DMS53 treated with DMSO at 0.1 percent for 48 hours (cell line): Measurements from ENCODE around the gene KCTD14.
A peak's percentile ranks its signal among the peaks of the same experiment; 100 is the strongest.
"Not testable (repeated sequence)": the region's sequence is repeated elsewhere in the genome, so short reads cannot be mapped to it uniquely, and the experiment has no call there.

ENCODE experiments used
- DNase-seq: peaks from one replicate; lab custom pipeline; 2025; ENCODE audit not compliant: unreplicated experiment; lab: John Stamatoyannopoulos, UW

Gene KCTD14

GRCh38 chr11:78025378-78025777 lies 2.3 kb upstream of the KCTD14 start:
- no peak for DNase-seq

DNA sequence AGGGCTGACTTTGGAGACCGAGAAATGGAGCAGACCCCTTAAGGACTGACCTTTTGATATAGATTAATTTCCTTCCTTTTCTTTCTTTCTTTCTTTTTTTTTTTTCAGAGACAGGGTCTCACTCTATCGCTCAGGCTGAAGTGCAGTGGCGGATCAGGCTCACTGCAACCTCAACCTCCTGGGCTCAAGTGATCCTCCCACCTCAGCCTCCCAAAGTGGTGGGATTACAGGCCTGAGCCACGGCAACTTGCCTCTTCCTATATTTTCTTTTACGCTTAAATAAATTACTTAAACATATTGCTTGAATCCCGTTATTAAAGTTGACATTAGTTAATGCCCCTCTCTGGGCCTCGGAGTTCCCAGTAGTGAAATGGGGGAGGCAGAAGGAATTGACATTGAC lies 350 bp upstream of the KCTD14 start:
- DNase-seq, result no peak

DNA sequence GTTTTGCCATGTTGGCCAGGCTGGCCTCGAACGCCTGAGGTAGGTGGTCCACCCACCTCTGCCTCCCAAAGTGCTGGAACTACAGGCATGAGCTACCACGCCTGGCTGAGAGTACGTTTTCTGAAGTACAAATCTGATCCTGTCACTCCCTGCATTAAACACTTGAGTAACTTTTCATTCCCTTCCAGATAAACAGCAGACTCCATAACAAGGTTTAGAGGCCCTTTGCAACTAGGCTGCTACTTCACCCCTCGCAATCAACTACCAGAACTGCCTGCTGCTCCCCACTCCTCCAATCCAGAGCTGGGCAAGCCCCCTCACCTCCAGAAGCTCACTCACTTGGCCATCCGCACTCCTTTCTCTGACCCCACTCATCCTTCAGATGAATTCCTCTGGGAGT lies 1.5 kb downstream of the KCTD14 start:
- DNase-seq, result no peak

DNA sequence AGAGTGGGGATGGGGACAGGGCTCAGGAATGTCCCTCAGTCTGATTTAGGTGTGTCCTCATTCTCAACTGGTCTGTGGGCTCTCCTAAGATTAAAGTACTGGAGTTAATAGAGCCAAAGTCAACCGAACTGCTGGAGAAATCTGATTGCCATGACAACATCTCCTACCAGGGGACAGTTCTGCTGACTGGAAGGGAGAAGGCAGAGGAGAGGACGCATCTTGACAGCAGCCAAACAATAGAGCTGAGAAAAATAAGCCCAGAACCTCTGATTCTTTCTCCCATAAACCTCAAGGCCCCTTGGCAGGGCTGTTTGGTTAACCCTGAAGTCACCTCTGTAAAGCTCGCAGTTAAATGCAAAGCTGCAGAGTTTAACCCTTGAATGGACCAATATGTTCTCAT lies 2.8 kb downstream of the KCTD14 start:
- no peak for DNase-seq

DNA sequence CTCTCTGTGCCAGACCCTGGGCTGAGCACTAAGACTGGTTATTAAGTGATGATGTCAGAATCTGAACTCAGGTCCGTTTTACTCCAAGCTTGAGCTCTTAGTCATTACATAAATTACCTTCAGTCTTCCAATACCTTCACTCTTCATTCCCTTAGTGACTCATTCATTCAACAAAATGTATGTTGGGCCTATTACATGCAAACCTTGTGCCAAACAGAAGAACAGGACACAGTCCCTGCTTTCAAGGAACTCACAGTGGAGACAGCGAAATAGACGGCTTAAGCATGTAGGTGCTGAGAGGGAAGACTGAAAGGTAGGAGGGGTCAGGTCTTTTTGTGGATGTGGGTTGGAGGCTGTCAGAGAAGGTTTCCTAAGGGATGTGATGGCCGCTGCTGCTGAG lies 3.3 kb downstream of the KCTD14 start:
- DNase-seq, result no peak

- no peak for DNase-seq
Observed at GRCh38 chr11:78015878-78016277, 7.2 kb downstream of the KCTD14 start.

GRCh38 chr11:78014937-78015520 lies 8.0 kb downstream of the KCTD14 start:
- not testable (repeated sequence) for DNase-seq

- DNase-seq, result no peak
Observed at GRCh38 chr11:78011301-78011700, 11.8 kb downstream of the KCTD14 start.

DNA sequence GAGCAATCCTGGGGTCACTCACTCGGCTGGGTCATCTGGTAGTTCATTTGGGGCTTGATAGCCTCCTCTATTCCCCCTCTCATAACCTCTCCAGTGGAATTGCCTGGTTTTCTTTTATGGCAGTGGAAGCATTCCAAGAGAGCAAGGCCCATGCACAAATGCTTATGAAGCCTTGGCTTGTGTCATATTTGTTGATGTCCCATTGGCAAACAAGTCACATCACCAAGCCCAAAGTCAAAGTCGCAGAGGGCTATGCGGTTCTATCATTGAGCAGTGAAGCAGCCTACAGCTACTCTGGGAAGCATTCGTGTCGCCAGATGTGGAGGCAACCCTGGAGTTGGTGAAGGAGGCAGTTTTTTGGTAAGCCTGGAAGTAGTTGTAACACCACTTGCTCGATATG lies 12.3 kb downstream of the KCTD14 start:
- DNase-seq, result no peak

DNA sequence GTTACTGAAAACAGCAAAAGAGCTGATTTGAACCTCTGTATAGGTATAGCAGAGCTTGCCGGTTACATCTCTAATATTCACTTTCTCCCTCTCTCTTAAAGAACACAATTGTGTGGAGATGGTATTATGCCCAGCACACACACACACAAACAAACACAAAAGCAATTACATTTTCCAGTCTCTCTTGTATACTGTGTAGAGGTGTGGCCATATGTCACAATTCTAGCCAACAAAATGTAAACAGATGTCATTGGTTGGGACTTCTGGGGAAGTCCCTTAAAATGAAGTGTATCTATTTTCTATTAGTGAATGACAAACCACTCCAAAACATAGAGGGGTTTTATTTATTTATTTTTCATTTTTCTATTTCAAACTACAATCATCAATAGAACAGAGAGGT lies 12.8 kb downstream of the KCTD14 start:
- DNase-seq, result no peak

GRCh38 chr11:78009062-78009461 lies 14.0 kb downstream of the KCTD14 start:
- no peak for DNase-seq

DNA sequence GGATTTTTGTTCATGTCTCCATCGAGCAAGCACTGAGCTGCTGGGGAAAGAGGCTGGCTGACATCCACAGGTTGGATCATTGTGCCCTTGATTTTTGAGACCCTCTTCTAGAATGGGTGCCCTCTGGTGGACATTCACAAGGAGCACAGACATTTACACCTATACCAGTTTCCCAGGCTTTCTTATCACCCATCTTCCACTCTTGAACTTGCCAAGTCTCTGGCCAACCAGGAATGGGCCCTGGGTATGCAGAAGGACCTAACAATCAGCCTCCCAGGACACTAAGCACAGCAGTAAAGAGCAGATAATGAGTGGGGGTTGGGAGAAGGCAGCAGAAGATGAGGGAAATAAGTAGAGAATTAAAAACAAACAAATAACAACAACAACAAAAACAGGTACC lies 22.9 kb downstream of the KCTD14 start:
- DNase-seq, result peak; percentile 93

DNA sequence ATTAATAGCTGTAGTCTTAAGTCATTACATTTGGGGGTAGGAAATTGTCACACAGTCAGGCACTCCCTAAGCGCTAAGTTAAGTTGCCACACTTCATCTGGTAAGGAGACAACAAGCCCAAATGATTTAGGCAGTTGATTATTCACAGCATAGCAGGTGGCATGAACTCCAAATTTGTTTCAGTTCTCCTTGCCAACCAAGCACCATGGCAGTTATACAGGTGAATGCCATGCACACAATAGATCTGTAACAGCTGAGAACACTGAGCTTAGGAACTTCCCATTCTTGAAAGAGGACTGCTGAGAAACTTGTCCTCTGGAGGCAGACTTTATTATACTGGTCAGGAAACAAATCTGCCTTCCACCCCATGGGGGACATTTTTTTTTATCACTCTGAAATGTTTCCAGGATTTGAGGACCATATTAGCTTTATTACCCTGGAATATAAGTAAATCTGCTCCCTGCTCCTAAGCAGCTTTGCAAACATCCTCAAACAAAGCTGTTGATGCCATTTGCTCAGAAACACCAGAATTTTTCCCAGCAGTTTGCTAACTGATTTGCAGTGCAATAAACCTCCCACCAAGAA lies 23.5 kb downstream of the KCTD14 start:
- no peak for DNase-seq

DNA sequence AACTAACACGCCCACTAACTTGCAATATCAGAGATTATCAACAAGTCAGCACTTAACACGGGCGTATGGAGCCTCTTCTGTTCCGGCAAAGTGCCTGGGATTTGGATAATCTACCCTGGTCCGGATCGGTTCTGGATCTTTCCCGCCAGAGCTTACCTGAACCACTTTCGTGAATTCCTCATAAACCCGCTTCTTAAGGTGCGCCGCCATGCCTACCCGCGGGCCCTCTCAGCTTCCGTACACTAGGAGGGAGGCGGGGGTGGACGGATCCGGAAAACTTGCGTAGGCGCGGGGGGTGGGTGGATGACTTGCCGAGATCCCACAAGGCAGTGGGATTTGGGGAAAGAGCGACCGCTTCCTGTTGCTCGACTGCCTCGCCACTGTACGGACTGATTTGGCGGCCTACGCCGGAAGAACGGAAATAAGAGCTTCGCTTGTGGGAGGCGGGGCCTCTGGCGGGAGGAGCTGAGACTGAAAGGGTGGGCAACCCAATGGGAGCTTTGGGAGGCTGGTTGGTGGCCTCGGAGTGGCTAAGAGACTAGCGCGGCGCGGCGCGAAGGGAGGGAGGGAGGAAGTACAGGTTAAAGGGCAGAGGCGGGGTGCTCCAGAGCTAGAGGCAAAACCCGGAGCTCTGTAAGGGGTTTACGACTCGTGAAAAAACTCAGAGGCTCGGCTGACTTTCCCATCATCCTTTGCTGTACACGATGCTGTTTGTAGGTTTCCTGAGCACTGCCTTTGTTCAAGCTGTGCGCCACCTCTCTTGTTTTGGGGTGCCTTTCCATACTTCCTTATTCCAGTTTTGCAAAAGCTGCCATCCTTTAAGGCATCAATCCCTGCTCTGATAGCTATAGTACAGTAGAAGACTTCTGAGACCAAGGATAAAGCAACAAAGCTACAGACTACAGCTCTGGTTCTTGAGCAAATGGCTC lies 28.4 kb downstream of the KCTD14 start, which contains the start of gene INTS4:
Gene INTS4, minus strand, starts transcription at position 235 of the 929 bp plus-strand sequence. Its CDS starts 25 bp downstream, at position 210.
- peak; percentile 100 for DNase-seq

DNA sequence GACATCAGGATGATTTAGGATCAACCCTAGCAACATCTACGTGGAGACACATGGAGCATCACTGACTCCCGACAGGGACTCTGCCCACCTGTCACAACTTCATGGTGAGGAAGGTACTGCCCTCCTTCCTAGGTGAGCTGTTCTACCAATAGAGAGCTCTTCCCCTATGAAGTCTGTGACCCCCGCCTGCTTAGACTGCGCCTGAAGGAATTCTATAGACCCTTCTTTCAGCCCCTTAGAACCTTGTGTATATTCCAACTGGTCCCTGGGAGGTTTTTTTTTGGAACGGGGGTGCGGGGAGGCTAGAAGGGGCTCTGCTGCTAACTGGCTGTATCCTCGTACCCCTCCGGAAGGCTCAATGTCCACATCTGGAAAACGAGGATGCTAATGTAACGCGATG lies 29.2 kb downstream of the KCTD14 start:
- no peak for DNase-seq

- DNase-seq, result no peak
Observed at GRCh38 chr11:77990981-77991380, 32.1 kb downstream of the KCTD14 start.

DNA sequence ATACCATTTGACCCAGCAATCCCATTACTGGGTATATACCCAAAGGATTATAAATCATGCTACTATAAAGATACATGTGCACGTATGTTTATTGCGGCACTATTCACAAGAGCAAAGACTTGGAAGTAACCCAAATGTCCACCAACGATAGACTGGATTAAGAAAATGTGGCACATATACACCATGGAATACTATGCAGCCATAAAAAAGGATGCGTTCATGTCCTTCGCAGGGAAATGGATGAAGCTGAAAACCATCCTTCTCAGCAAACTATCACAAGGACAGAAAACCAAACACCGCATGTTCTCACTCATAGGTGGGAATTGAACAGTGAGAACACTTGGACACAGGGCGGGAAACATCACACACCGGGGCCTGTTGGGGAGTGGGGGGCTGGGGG lies 36.6 kb downstream of the KCTD14 start:
- not testable (repeated sequence) for DNase-seq

- no peak for DNase-seq
Observed at GRCh38 chr11:77981346-77981947, 41.6 kb downstream of the KCTD14 start.

DNA sequence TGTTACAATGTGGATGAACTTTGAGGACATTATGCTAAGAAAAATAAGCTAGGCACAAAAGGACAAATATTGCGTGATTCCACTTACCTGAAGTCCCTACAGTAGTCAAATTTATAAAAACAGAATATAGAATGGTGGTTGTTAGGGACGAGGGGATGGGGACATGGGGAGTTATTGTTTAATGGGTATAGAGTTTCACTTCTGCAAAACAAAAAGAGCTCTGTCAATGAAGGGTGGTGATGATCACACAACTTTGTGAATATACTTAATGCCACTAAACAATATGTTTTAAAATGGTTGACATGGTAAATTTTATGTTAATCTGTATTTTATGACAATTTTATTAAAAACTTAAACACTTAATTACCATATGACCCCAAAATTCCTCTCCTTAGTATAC lies 54.7 kb downstream of the KCTD14 start:
- no peak for DNase-seq

GRCh38 chr11:77967753-77968152 lies 55.3 kb downstream of the KCTD14 start:
- DNase-seq, result peak; percentile 92

DNA sequence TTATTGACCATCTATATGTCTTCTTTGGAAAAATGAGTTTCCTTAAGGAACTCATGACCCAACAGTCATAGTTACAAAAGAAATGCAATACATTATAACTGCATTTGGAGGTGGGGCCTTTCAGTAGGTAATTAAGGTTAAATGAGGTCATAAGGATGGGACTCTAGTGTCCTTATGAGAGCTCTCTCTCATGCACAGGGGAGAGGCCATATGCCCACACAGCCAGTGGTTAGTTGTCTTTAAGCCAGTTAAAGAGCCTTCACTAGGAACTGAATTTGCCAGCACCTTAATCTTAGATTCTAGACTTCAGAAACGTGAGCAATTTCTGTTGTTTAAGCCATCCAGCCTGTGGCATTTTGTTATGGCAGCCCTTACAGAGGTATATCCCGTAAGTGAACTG lies 56.0 kb downstream of the KCTD14 start:
- no peak for DNase-seq

- DNase-seq, result no peak
Observed at GRCh38 chr11:77966338-77966737, 56.7 kb downstream of the KCTD14 start.
